Uterus (tissue), 2 donors: ENCODE data around the gene C16orf87.

Source experiments
- POLR2A ChIP-seq, 2 donors: fragments of 450-650 bp; IDR thresholded peaks; one replicate each; pipeline ENCODE4 v1.6.1; 2016; ENCODE audit warnings: antibody characterized with exemption in 2 of 2, mild to moderate bottlenecking in 1 of 2, moderate library complexity in 1 of 2
- TF ChIP-seq, protein P1 (sequence below), 4 experiments: fragments of 200-600 bp in 2 of 4; fragments of 450-650 bp in 2 of 4; sonication (generic) in 2 of 4; IDR thresholded peaks; one replicate each; pipeline ENCODE4 v1.5.1; 2016 to 2019; ENCODE audit warnings: antibody characterized with exemption in 4 of 4, mild to moderate bottlenecking in 2 of 4, moderate library complexity in 1 of 4

GRCh38 chr16:46811682-46812081 is 19.3 kb downstream of the C16orf87 start:
- TF ChIP-seq, protein P1, sequence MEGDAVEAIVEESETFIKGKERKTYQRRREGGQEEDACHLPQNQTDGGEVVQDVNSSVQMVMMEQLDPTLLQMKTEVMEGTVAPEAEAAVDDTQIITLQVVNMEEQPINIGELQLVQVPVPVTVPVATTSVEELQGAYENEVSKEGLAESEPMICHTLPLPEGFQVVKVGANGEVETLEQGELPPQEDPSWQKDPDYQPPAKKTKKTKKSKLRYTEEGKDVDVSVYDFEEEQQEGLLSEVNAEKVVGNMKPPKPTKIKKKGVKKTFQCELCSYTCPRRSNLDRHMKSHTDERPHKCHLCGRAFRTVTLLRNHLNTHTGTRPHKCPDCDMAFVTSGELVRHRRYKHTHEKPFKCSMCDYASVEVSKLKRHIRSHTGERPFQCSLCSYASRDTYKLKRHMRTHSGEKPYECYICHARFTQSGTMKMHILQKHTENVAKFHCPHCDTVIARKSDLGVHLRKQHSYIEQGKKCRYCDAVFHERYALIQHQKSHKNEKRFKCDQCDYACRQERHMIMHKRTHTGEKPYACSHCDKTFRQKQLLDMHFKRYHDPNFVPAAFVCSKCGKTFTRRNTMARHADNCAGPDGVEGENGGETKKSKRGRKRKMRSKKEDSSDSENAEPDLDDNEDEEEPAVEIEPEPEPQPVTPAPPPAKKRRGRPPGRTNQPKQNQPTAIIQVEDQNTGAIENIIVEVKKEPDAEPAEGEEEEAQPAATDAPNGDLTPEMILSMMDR (IDR thresholded peaks at IDR 0.05) = no peak
- TF ChIP-seq POLR2A (IDR thresholded peaks at IDR 0.05) = no peak
